SK-N-MC (cell line): ENCODE results near the gene SEMA5A.

ENCODE experiments used
- EZH2 ChIP-seq: fragments of 200-600 bp; sonication (generic); IDR thresholded peaks from one replicate; pipeline ENCODE4 v1.6.1; 2017; ENCODE audit warnings: antibody characterized with exemption
- POLR2AphosphoS5 ChIP-seq: IDR thresholded peaks from 2 replicates; pipeline ENCODE4 v1.6.1; 2012; ENCODE audit warnings: mild to moderate bottlenecking, low read depth, low read length, borderline replicate concordance

GRCh38 chr5:9496801-9497200 is 49.1 kb downstream of the SEMA5A start:
- TF ChIP-seq POLR2AphosphoS5 (no peak), EZH2 (no peak)
